Right lobe of liver (tissue), 6 donors: ENCODE data around the gene ST6GALNAC6. TPM values are rescaled to one million over a fixed set of nuclear protein-coding genes. Genes with fewer than 3 reads are reported as not detected.

ENCODE experiments used
- ATAC-seq, 4 donors: fragments of 200-7000 bp; cut with Tn5 transposase; one replicate each; pipeline ENCODE4 v1.9.1; 2020; ENCODE audit warnings: mild to moderate bottlenecking in 4 of 4, moderate library complexity in 4 of 4
- DNase-seq, 3 donors: peaks; one replicate each; pipeline ENCODE4 v3.0.0-alpha.2; 2020
- H3K27ac ChIP-seq, 3 donors: fragments of 200-600 bp; one replicate each; pipeline ENCODE4 v1.8.0; 2022
- H3K27me3 ChIP-seq, 2 donors: fragments of 200-600 bp; one replicate each; pipeline ENCODE4 v1.8.0; 2022
- H3K36me3 ChIP-seq, 4 donors: fragments of 200-600 bp; sonication (generic) in 1 of 4; one replicate each; pipeline versions ENCODE4 v1.5.1 to v1.8.0; 2017 to 2022; ENCODE audit warnings: control low read depth in 1 of 4
- H3K4me1 ChIP-seq, 4 donors: fragments of 200-600 bp; sonication (generic) in 1 of 4; one replicate each; pipeline versions ENCODE4 v1.5.1 to v1.8.0; 2017 to 2022; ENCODE audit warnings: control low read depth in 1 of 4
- H3K4me3 ChIP-seq, 3 donors: fragments of 200-600 bp; one replicate each; pipeline ENCODE4 v1.8.0; 2022
- H3K9me3 ChIP-seq, 4 donors: fragments of 200-600 bp; sonication (generic) in 1 of 4; one replicate each; pipeline versions ENCODE4 v1.5.1 to v1.8.0; 2017 to 2022; ENCODE audit warnings: control low read depth in 1 of 4
- CTCF ChIP-seq, 4 donors: fragments of 200-600 bp in 3 of 4; fragments of 450-650 bp in 1 of 4; IDR thresholded peaks; one replicate each; pipeline versions ENCODE4 v1.5.1 to v1.8.0; 2016 to 2022; ENCODE audit warnings: antibody characterized with exemption in 4 of 4, mild to moderate bottlenecking in 2 of 4
- POLR2A ChIP-seq: fragments of 450-650 bp; IDR thresholded peaks from one replicate; pipeline ENCODE4 v1.6.1; 2017; ENCODE audit warnings: antibody characterized with exemption, mild to moderate bottlenecking
- WGBS: methylation state at CpG from one replicate; pipeline ENCODE4 v1.1.6; 2018; ENCODE audit warnings: low coverage, low lambda C conversion rate; ENCODE audit not compliant: insufficient coverage; ENCODE audit errors: missing lambda C conversion rate; 5-methylcytosine and 5-hydroxymethylcytosine counted together
- intact Hi-C, 2 donors: fragments of 100-400 bp; cut with DNase I; formaldehyde crosslinking; loops; one replicate each; pipeline versions ENCODE4 v1.11.2 to v1.14.1; 2022
- total RNA-seq, 6 experiments: library from RNA; depleted of rRNA in 2 of 6; stranded (reverse); fragments of >200 nt in 2 of 6; fragmentation: NEBNext Ultra II Directional in 3 of 6; extraction: Animal tissue kit (Norgen Biotek cat#: 25700) in 3 of 6; gene quantifications; one replicate each; pipeline versions ENCODE4 v1.1.0 to v1.2.4, GENCODE V29; 2016 to 2023
- donor health status: DM: no; HTN: yes; CAD: no.
- donor health status: DM: no; HTN: no; CAD: no.
- donor health status: DM: no; HTN: no; CAD: no.
- donor health status: DM: no; HTN: yes; CAD: no.
- donor health status: DM: no; HTN: yes; CAD: no.

The ST6GALNAC6 gene
- total RNA-seq, 6 experiments from 2014 or later, result 22.5 to 40.3 (median 29.8) TPM

- DNase-seq (no peak), ATAC-seq (no peak)
- TF ChIP-seq CTCF (IDR thresholded peaks at IDR 0.05), result no peak
- no peak for TF ChIP-seq POLR2A
- Histone ChIP-seq H3K27me3 (no peaks in the 10 kb centered on the region), H3K4me1 (peaks cover 0 to 21% (median 8%) of the 10 kb centered on the region in 4 donors), H3K36me3 (peaks cover 0 to 1% (median 0%) of the 10 kb centered on the region in 4 donors), H3K9me3 (no peaks in the 10 kb centered on the region), H3K4me3 (no peak overlapping the region), H3K27ac (no peak overlapping the region)
- intact Hi-C loops, result no loop called here
- WGBS, result 97% methylated on average over 12 of the region's 35 CpGs
These were observed 8.7 kb upstream of the ST6GALNAC6 start for GRCh38 chr9:127907867-127908659.

GRCh38 chr9:127905788-127906191, 6.4 kb upstream of the ST6GALNAC6 start:
- Histone ChIP-seq H3K4me3 (no peak overlapping the region), H3K27ac (peak overlapping the region; percentile 2 to 60 (median 55)), H3K36me3 (no peaks in the 10 kb centered on the region), H3K9me3 (no peaks in the 10 kb centered on the region), H3K4me1 (peaks cover 0 to 16% (median 6%) of the 10 kb centered on the region in 4 donors), H3K27me3 (no peaks in the 10 kb centered on the region)
- ATAC-seq (peak; percentile 9 to 14 (median 12)), DNase-seq (no peak)
- 43% methylated on average over 5 of the region's 12 CpGs for WGBS
- intact Hi-C loops, result no loop called here
- TF ChIP-seq CTCF (IDR thresholded peaks at IDR 0.05) (no peak), POLR2A (no peak)

- Histone ChIP-seq H3K4me1 (peaks cover 0 to 16% (median 6%) of the 10 kb centered on the region in 4 donors), H3K27me3 (no peaks in the 10 kb centered on the region), H3K36me3 (no peaks in the 10 kb centered on the region), H3K9me3 (no peaks in the 10 kb centered on the region), H3K27ac (peak overlapping the region; percentile 2 to 60 (median 55)), H3K4me3 (no peak overlapping the region)
- no peak for TF ChIP-seq POLR2A
- no peak for TF ChIP-seq CTCF (IDR thresholded peaks at IDR 0.05)
- ATAC-seq, result peak; percentile 10 to 30 (median 11)
- WGBS, result 59% methylated on average over 4 of the region's 5 CpGs
- intact Hi-C loops, result no loop called here
- no peak for DNase-seq
These were observed 5.8 kb upstream of the ST6GALNAC6 start for GRCh38 chr9:127905004-127905728.

- WGBS, result 74% methylated on average over 9 of the region's 12 CpGs
- Histone ChIP-seq H3K4me1 (peaks cover 0 to 22% (median 8%) of the 10 kb centered on the region in 4 donors), H3K4me3 (no peak overlapping the region), H3K36me3 (no peaks in the 10 kb centered on the region), H3K9me3 (no peaks in the 10 kb centered on the region), H3K27ac (peak overlapping the region; percentile 43 to 60 (median 55)), H3K27me3 (no peaks in the 10 kb centered on the region)
- intact Hi-C loops, result no loop called here
- DNase-seq (peak in 1 of 3 donors; percentile 42), ATAC-seq (peak; percentile 35 to 50 (median 41))
- TF ChIP-seq POLR2A (no peak), CTCF (IDR thresholded peaks at IDR 0.05) (no peak)
These were observed 5.2 kb upstream of the ST6GALNAC6 start for GRCh38 chr9:127904561-127905003.
